Karpas-422 (cell line): ENCODE results near the gene CASP12. TPM values are rescaled to one million over a fixed set of nuclear protein-coding genes. Genes with fewer than 3 reads are reported as not detected.

Experiments used
- DNase-seq: peaks from one replicate; pipeline ENCODE4 v3.0.0-alpha.2; 2015
- H2AFZ ChIP-seq: fragments of 200-600 bp; sonication (generic); 2 replicates; pipeline ENCODE4 v1.6.1; 2014; ENCODE audit warnings: antibody characterized with exemption, low read length, mixed read lengths
- H3K27ac ChIP-seq: fragments of 200-600 bp; sonication (generic); 2 replicates; pipeline ENCODE4 v1.5.1; 2014; ENCODE audit warnings: mild to moderate bottlenecking, low read length, moderate library complexity
- H3K27me3 ChIP-seq: fragments of 200-600 bp; sonication (generic); 2 replicates; pipeline ENCODE4 v1.6.1; 2014; ENCODE audit warnings: low read length, mixed read lengths
- H3K36me3 ChIP-seq: fragments of 200-600 bp; sonication (generic); 2 replicates; pipeline ENCODE4 v1.6.1; 2014; ENCODE audit warnings: low read length, mixed read lengths; ENCODE audit not compliant: insufficient read depth
- H3K4me1 ChIP-seq: fragments of 200-600 bp; sonication (generic); 2 replicates; pipeline ENCODE4 v1.6.1; 2014; ENCODE audit warnings: mild to moderate bottlenecking, low read length, mixed read lengths
- H3K4me2 ChIP-seq: fragments of 200-600 bp; sonication (generic); 2 replicates; pipeline ENCODE4 v1.6.1; 2014; ENCODE audit warnings: low read length, low read depth, mild to moderate bottlenecking; ENCODE audit not compliant: poor library complexity, severe bottlenecking
- H3K4me3 ChIP-seq: fragments of 200-600 bp; sonication (generic); 2 replicates; pipeline ENCODE4 v1.5.1; 2014; ENCODE audit warnings: mild to moderate bottlenecking, antibody characterized with exemption, low read length, mixed read lengths
- H3K79me2 ChIP-seq: fragments of 200-600 bp; sonication (generic); 2 replicates; pipeline ENCODE4 v1.6.1; 2014; ENCODE audit warnings: mild to moderate bottlenecking, low read length, mixed read lengths
- H3K9ac ChIP-seq: fragments of 200-600 bp; sonication (generic); 2 replicates; pipeline ENCODE4 v1.6.0; 2014; ENCODE audit warnings: low read length
- H3K9me2 ChIP-seq: fragments of 200-600 bp; sonication (generic), shearing (Covaris generic); replicated peaks from 2 replicates; pipeline ENCODE4 v1.6.0; 2014; ENCODE audit warnings: mild to moderate bottlenecking, low read length, moderate library complexity; ENCODE audit not compliant: insufficient read depth
- H3K9me3 ChIP-seq: fragments of 300-700, 200-600 bp; sonication (generic); 2 replicates; pipeline ENCODE4 v1.6.1; 2014; ENCODE audit warnings: low read length, mixed read lengths
- H4K20me1 ChIP-seq: fragments of 200-600 bp; sonication (generic); 2 replicates; pipeline ENCODE4 v1.6.1; 2014; ENCODE audit warnings: mild to moderate bottlenecking, antibody characterized with exemption, low read length, low read depth; ENCODE audit not compliant: insufficient read depth
- small RNA-seq: library from RNA; depleted of rRNA; stranded (forward); fragments of <200 nt; gene quantifications from one replicate; pipeline ENCODE3, GENCODE V24; 2014
- total RNA-seq: library from RNA; depleted of rRNA; stranded (reverse); fragments of >200 nt; shearing (Covaris generic); gene quantifications from 2 replicates; pipeline ENCODE4 v1.2.3, GENCODE V29; 2014; ENCODE audit warnings: low replicate concordance; rRNA removed

CASP12 gene
- total RNA-seq, 1 experiment from 2014 or later = not detected

GRCh38 chr11:104841185-104841584, 57.1 kb downstream of the CASP12 start:
- Histone ChIP-seq H3K27ac (no peak overlapping the region), H3K4me3 (no peak overlapping the region), H3K4me1 (no peaks in the 10 kb centered on the region), H3K4me2 (no peak overlapping the region), H4K20me1 (no peaks in the 10 kb centered on the region), H3K9ac (no peak overlapping the region), H3K36me3 (no peaks in the 10 kb centered on the region), H3K9me3 (no peaks in the 10 kb centered on the region), H3K27me3 (no peaks in the 10 kb centered on the region; the same call in 1 of the 2 replicates), H2AFZ (no peak overlapping the region), H3K79me2 (no peaks in the 10 kb centered on the region), H3K9me2 (no peaks in the 10 kb centered on the region)
- no peak for DNase-seq

- Histone ChIP-seq H3K79me2 (no peaks in the 10 kb centered on the region), H3K4me1 (no peaks in the 10 kb centered on the region), H3K4me2 (no peak overlapping the region), H3K9me3 (no peaks in the 10 kb centered on the region), H2AFZ (no peak overlapping the region), H3K27ac (no peak overlapping the region), H3K9ac (no peak overlapping the region), H3K36me3 (no peaks in the 10 kb centered on the region), H3K27me3 (no peaks in the 10 kb centered on the region), H3K4me3 (no peak overlapping the region), H3K9me2 (no peaks in the 10 kb centered on the region), H4K20me1 (no peaks in the 10 kb centered on the region)
- DNase-seq = no peak
These were observed 60.2 kb downstream of the CASP12 start for GRCh38 chr11:104837969-104838639.

- Histone ChIP-seq H3K36me3 (no peaks in the 10 kb centered on the region), H3K27ac (no peak overlapping the region), H4K20me1 (no peaks in the 10 kb centered on the region), H3K4me1 (no peaks in the 10 kb centered on the region), H3K9ac (no peak overlapping the region), H3K4me3 (no peak overlapping the region), H3K79me2 (no peaks in the 10 kb centered on the region), H2AFZ (no peak overlapping the region), H3K9me2 (no peaks in the 10 kb centered on the region), H3K9me3 (no peaks in the 10 kb centered on the region), H3K27me3 (no peaks in the 10 kb centered on the region), H3K4me2 (no peak overlapping the region)
- no peak for DNase-seq
These were observed 61.6 kb downstream of the CASP12 start for GRCh38 chr11:104836691-104837090.

Small RNA genes lying within 50 kb of the gene (small RNA-seq; reads per million reads assigned to genes)
- gene AP002004.1 = not detected

Other genes starting within 250 kb of the CASP12 start
- 23.4 and 44.7 TPM in 2 replicates for gene CASP4, start 70.1 kb upstream of the CASP12 start, total RNA-seq
- not detected in 2 replicates for gene CASP5, start 124.7 kb upstream of the CASP12 start, total RNA-seq
- 3.9 and 8.0 TPM in 2 replicates for gene CASP1, start 136.7 kb upstream of the CASP12 start, total RNA-seq
- gene CARD16, start 146.9 kb upstream of the CASP12 start, total RNA-seq = 16.4 and 18.0 TPM in 2 replicates
- gene CARD18, start 241.3 kb upstream of the CASP12 start, total RNA-seq = not detected in 2 replicates